HCT116 (cell line): ENCODE data around the gene ADD2. TPM values are rescaled to one million over a fixed set of nuclear protein-coding genes. Genes with fewer than 3 reads are reported as not detected.

ENCODE experiments used
- ATAC-seq: fragments of 200-7000 bp; cut with Tn5 transposase; 2 replicates; pipeline ENCODE4 v1.9.1; 2020; ENCODE audit warnings: mild to moderate bottlenecking, moderate library complexity
- BruUV-seq: library from RNA; stranded (reverse); fragments of 400-500 nt; replicated peaks from 2 replicates; lab custom pipeline; 2021; lab: Mats Ljungman, UMichigan
- CTCF ChIA-PET: fragments of 300-600 bp; sonication (Branson Sonifier 250); formaldehyde crosslinking; loops from one replicate; lab custom pipeline; 2021; ENCODE audit warnings: antibody characterized with exemption; lab: Charles Lee
- POLR2A ChIA-PET: fragments of 300-600, 350-600 bp; sonication (Branson Sonifier 250); formaldehyde crosslinking; loops from one replicate; lab custom pipeline; 2021; ENCODE audit warnings: antibody characterized with exemption; lab: Charles Lee
- RAD21 ChIA-PET, 2 experiments: fragments of 300-600 bp; sonication (Branson Sonifier 250); formaldehyde crosslinking; loops; one replicate each; lab custom pipeline; 2023; ENCODE audit warnings: low total read pairs in 2 of 2; ENCODE audit not compliant: uncharacterized antibody in 2 of 2, unreplicated experiment in 2 of 2, low non-redundant PET in 1 of 2; lab: Charles Lee
- DNase-seq: peaks from one replicate; pipeline ENCODE4 v3.0.0-alpha.2; 2010; ENCODE audit warnings: low read depth, low spot score
- H2AFZ ChIP-seq: fragments of 200-600 bp; shearing (Covaris generic), sonication (generic); 2 replicates; pipeline ENCODE4 v1.6.1; 2017; ENCODE audit warnings: low read depth, mixed run types, mixed read lengths, antibody characterized with exemption, low read length; ENCODE audit not compliant: poor library complexity, severe bottlenecking
- H3K27ac ChIP-seq: 2 replicates; pipeline ENCODE4 v1.5.1; 2012; ENCODE audit warnings: low read depth, low read length
- H3K27me3 ChIP-seq: fragments of 200-600 bp; sonication (generic); 2 replicates; pipeline ENCODE4 v1.6.1; 2016; ENCODE audit warnings: mixed run types, low read length, mixed read lengths; ENCODE audit not compliant: insufficient read depth
- H3K36me3 ChIP-seq, 2 experiments: fragments of 200-500 bp in 1 of 2; fragments of 200-600 bp in 1 of 2; sonication (Bioruptor generic) in 1 of 2; sonication (generic) in 1 of 2; 2 replicates each; pipeline versions ENCODE4 v1.5.1 to v1.6.1; 2014 to 2016; ENCODE audit warnings: low read length in 2 of 2, inconsistent platforms in 1 of 2, mixed read lengths in 1 of 2, mixed run types in 1 of 2; ENCODE audit not compliant: insufficient read depth in 2 of 2, control insufficient read depth in 1 of 2
- H3K4me1 ChIP-seq, 2 experiments: fragments of 200-600 bp in 1 of 2; sonication (generic) in 1 of 2; 2 replicates each; pipeline versions ENCODE4 v1.5.1 to v1.6.1; 2012 to 2017; ENCODE audit warnings: low read length in 2 of 2, inconsistent platforms in 1 of 2, mild to moderate bottlenecking in 1 of 2, mixed read lengths in 1 of 2, mixed run types in 1 of 2, moderate library complexity in 1 of 2; ENCODE audit not compliant: insufficient read depth in 2 of 2, control insufficient read depth in 1 of 2
- H3K4me2 ChIP-seq: fragments of 200-600 bp; sonication (generic); 2 replicates; pipeline ENCODE4 v1.6.1; 2017; ENCODE audit warnings: mixed run types, low read length, mixed read lengths
- H3K4me3 ChIP-seq, 2 experiments: fragments of 200-600 bp in 1 of 2; sonication (generic) in 1 of 2; replicated peaks in 1 of 2; 2 replicates each; pipeline ENCODE4 v1.5.1; 2011 to 2016; ENCODE audit warnings: low read length in 2 of 2, control low read depth in 1 of 2, low read depth in 1 of 2, mild to moderate bottlenecking in 1 of 2, mixed read lengths in 1 of 2, mixed run types in 1 of 2
- H3K79me2 ChIP-seq: fragments of 200-600 bp; sonication (generic); 2 replicates; pipeline ENCODE4 v1.6.1; 2017; ENCODE audit warnings: mild to moderate bottlenecking, mixed run types, low read length, moderate library complexity, mixed read lengths; ENCODE audit not compliant: insufficient read depth
- H3K9ac ChIP-seq: fragments of 200-600 bp; sonication (generic); 2 replicates; pipeline ENCODE4 v1.6.1; 2016; ENCODE audit warnings: low read length, mixed read lengths
- H3K9me2 ChIP-seq: fragments of 200-600 bp; sonication (generic), shearing (Covaris generic); 2 replicates; pipeline ENCODE4 v1.6.1; 2017; ENCODE audit warnings: mixed run types, mild to moderate bottlenecking, moderate library complexity; ENCODE audit not compliant: insufficient read depth
- H3K9me3 ChIP-seq, 2 experiments: fragments of 200-500 bp in 1 of 2; fragments of 200-600 bp in 1 of 2; sonication (Bioruptor generic) in 1 of 2; sonication (generic) in 1 of 2; 2 replicates each; pipeline ENCODE4 v1.6.1; 2014 to 2017; ENCODE audit warnings: low read length in 2 of 2, mixed read lengths in 2 of 2, inconsistent platforms in 1 of 2, low read depth in 1 of 2, mild to moderate bottlenecking in 1 of 2, mixed run types in 1 of 2, moderate library complexity in 1 of 2; ENCODE audit not compliant: control insufficient read depth in 1 of 2, insufficient read depth in 1 of 2
- H4K20me1 ChIP-seq: fragments of 200-600 bp; sonication (generic), shearing (Covaris generic); 2 replicates; pipeline ENCODE4 v1.6.1; 2017; ENCODE audit warnings: mixed run types, mild to moderate bottlenecking, moderate library complexity; ENCODE audit not compliant: insufficient read depth
- ATF3 ChIP-seq: IDR thresholded peaks from 2 replicates; pipeline ENCODE4 v1.6.1; 2012
- CBX3 ChIP-seq: IDR thresholded peaks from 2 replicates; pipeline ENCODE4 v1.6.1; 2012; ENCODE audit warnings: low read depth
- CEBPB ChIP-seq: IDR thresholded peaks from 2 replicates; pipeline ENCODE4 v1.6.1; 2012; ENCODE audit warnings: low read depth
- CTCF ChIP-seq, 3 experiments: fragments of 200-600 bp in 1 of 3; sonication (generic) in 1 of 3; IDR thresholded peaks in 2 of 3; conservative IDR thresholded peaks in 1 of 3; 2 replicates each; pipeline ENCODE4 v1.5.1; 2012 to 2017; ENCODE audit warnings: low read depth in 2 of 3, low read length in 2 of 3, antibody characterized with exemption in 1 of 3, borderline replicate concordance in 1 of 3, control low read depth in 1 of 3, mild to moderate bottlenecking in 1 of 3, mixed read lengths in 1 of 3, mixed run types in 1 of 3, moderate library complexity in 1 of 3; ENCODE audit not compliant: insufficient read depth in 1 of 3
- EGR1 ChIP-seq: IDR thresholded peaks from 2 replicates; pipeline ENCODE4 v1.6.1; 2012; ENCODE audit warnings: low read depth
- FOSL1 ChIP-seq: IDR thresholded peaks from 2 replicates; pipeline ENCODE4 v1.6.1; 2012; ENCODE audit warnings: low read depth
- MAX ChIP-seq: IDR thresholded peaks from 2 replicates; pipeline ENCODE4 v1.6.1; 2012
- RAD21 ChIP-seq: IDR thresholded peaks from 2 replicates; pipeline ENCODE4 v1.6.1; 2012; ENCODE audit warnings: low read depth, mild to moderate bottlenecking
- SIN3A ChIP-seq: IDR thresholded peaks from 2 replicates; pipeline ENCODE4 v1.6.1; 2012; ENCODE audit warnings: low read depth
- SRF ChIP-seq: IDR thresholded peaks from 2 replicates; pipeline ENCODE4 v1.6.1; 2012; ENCODE audit warnings: low read depth
- TCF7L2 ChIP-seq: IDR thresholded peaks from 2 replicates; pipeline ENCODE4 v1.7.0; 2011; ENCODE audit warnings: borderline replicate concordance, inconsistent platforms; ENCODE audit not compliant: insufficient read depth, insufficient read length; ENCODE audit errors: extremely low read depth
- YY1 ChIP-seq: IDR thresholded peaks from 2 replicates; pipeline ENCODE4 v1.6.1; 2011; ENCODE audit warnings: low read length, low read depth, moderate library complexity, mild to moderate bottlenecking; ENCODE audit not compliant: insufficient replicate concordance; ENCODE audit errors: extremely low read depth
- ZFX ChIP-seq: fragments of 450-650 bp; IDR thresholded peaks from 2 replicates; pipeline ENCODE4 v1.6.1; 2017
- intact Hi-C: fragments of 100-400 bp; cut with micrococcal nuclease; formaldehyde crosslinking; loops from 2 replicates; pipeline ENCODE4 v1.10.0; 2022
- total RNA-seq: library from RNA; stranded (reverse); gene quantifications from one replicate; pipeline ENCODE4 v1.2.1, GENCODE V29; 2021; ENCODE audit not compliant: unreplicated experiment

The ADD2 gene
- total RNA-seq, 1 experiment from 2014 or later: 0.15 TPM

GRCh38 chr2:70684846-70685622, 83.0 kb downstream of the ADD2 start (continued):
- no peak for TF ChIP-seq CBX3
- TF ChIP-seq EGR1: no peak
- TF ChIP-seq TCF7L2: no peak
- TF ChIP-seq ATF3: no peak

- intact Hi-C loops: loop anchor here (10.0 kb wide), 1 partner anchor 101 kb away; no protein-coding TSS in a partner anchor
- ATAC-seq (no peak), DNase-seq (no peak)
- H3K79me2 ChIP-seq: no peaks in the 10 kb centered on the region
- no peak overlapping the region for H3K4me2 ChIP-seq
- ChIA-PET CTCF (no interaction called here), RAD21 (no interaction called here), POLR2A (no interaction called here)
- no peaks in the 10 kb centered on the region for H3K9me3 ChIP-seq
- no peak overlapping the region for H3K9ac ChIP-seq
- no peaks in the 10 kb centered on the region for H3K27me3 ChIP-seq
- H3K4me1 ChIP-seq: peaks cover 8 to 15% of the 10 kb centered on the region in 2 experiments; a peak in 3 of 4 replicates
- no peaks in the 10 kb centered on the region for H3K36me3 ChIP-seq
- H2AFZ ChIP-seq: no peak overlapping the region
- no peaks in the 10 kb centered on the region for H4K20me1 ChIP-seq
- TF ChIP-seq ZFX (no peak), YY1 (no peak), RAD21 (no peak)
- no peak overlapping the region for H3K27ac ChIP-seq
- no peak overlapping the region for H3K4me3 ChIP-seq
- no peaks in the 10 kb centered on the region for H3K9me2 ChIP-seq
- no TSS peak for BruUV-seq
Measured at GRCh38 chr2:70683455-70683854, 84.5 kb downstream of the ADD2 start.

GRCh38 chr2:70680735-70681134, 87.3 kb downstream of the ADD2 start:
- DNase-seq (no peak), ATAC-seq (no peak)
- H3K4me2 ChIP-seq: no peak overlapping the region
- no peaks in the 10 kb centered on the region for H3K79me2 ChIP-seq
- ChIA-PET CTCF (no interaction called here), POLR2A (no interaction called here), RAD21 (no interaction called here)
- H3K27ac ChIP-seq: no peak overlapping the region
- no peaks in the 10 kb centered on the region for H3K9me3 ChIP-seq
- H3K4me1 ChIP-seq: no peaks in the 10 kb centered on the region
- no peaks in the 10 kb centered on the region for H4K20me1 ChIP-seq
- H3K27me3 ChIP-seq: no peaks in the 10 kb centered on the region
- BruUV-seq: no TSS peak
- intact Hi-C loops: loop anchor here (10.0 kb wide), 1 partner anchor 104 kb away; no protein-coding TSS in a partner anchor
- H3K4me3 ChIP-seq: no peak overlapping the region
- TF ChIP-seq CTCF (IDR thresholded peaks at IDR 0.05 in 2 of 3, conservative IDR thresholded peaks at IDR 0.05 in 1 of 3; ENCODE audit: borderline replicate concordance in 1 of 3, insufficient read depth in 1 of 3, low read depth in 2 of 3, low read length in 2 of 3) (no peak), SIN3A (no peak), EGR1 (no peak), CEBPB (no peak), MAX (no peak), FOSL1 (no peak), CBX3 (no peak), SRF (no peak)
- H2AFZ ChIP-seq: no peak overlapping the region
- H3K9me2 ChIP-seq: no peaks in the 10 kb centered on the region
- H3K9ac ChIP-seq: no peak overlapping the region
- H3K36me3 ChIP-seq: no peaks in the 10 kb centered on the region
